Lung microvascular endothelial cell (primary cell): ENCODE measurements around the gene CREB5. TPM values are rescaled to one million over a fixed set of nuclear protein-coding genes. Genes with fewer than 3 reads are reported as not detected.

Experiments used
- DNase-seq, 2 donors: peaks; one replicate each; pipeline versions ENCODE4 v3.0.0 to v3.0.0-alpha.2; 2010; ENCODE audit warnings: low read depth in 2 of 2
- total RNA-seq: library from RNA; depleted of rRNA; stranded (reverse); fragments of >200 nt; gene quantifications from 2 replicates; pipeline ENCODE4 v1.2.1, GENCODE V29; 2014

Gene CREB5
- total RNA-seq, 1 donor from 2014 or later, result 3.2 TPM

GRCh38 chr7:28675429-28675828 is 263.1 kb downstream of the CREB5 start:
- DNase-seq, result no peak

- no peak for DNase-seq
Measured at GRCh38 chr7:28677668-28678067, 265.4 kb downstream of the CREB5 start.

- no peak for DNase-seq
Measured at GRCh38 chr7:28678431-28678965, 266.2 kb downstream of the CREB5 start.

GRCh38 chr7:28681693-28682310 is 269.5 kb downstream of the CREB5 start:
- no peak for DNase-seq

- DNase-seq, result no peak
Measured at GRCh38 chr7:28682801-28683200, 270.5 kb downstream of the CREB5 start.

GRCh38 chr7:28684650-28685241 is 272.4 kb downstream of the CREB5 start:
- no peak for DNase-seq

GRCh38 chr7:28685242-28685643 is 272.9 kb downstream of the CREB5 start:
- no peak for DNase-seq

- peak; percentile 98 for DNase-seq
Measured at GRCh38 chr7:28685644-28686417, 273.5 kb downstream of the CREB5 start.

- DNase-seq, result peak; percentile 54 to 66
Measured at GRCh38 chr7:28686418-28686800, 274.1 kb downstream of the CREB5 start.

GRCh38 chr7:28687537-28687936 is 275.2 kb downstream of the CREB5 start:
- no peak for DNase-seq

GRCh38 chr7:28688174-28688573 is 275.9 kb downstream of the CREB5 start:
- no peak for DNase-seq

- DNase-seq, result peak in 1 of 2 donors; percentile 31
Measured at GRCh38 chr7:28688651-28689050, 276.3 kb downstream of the CREB5 start.

- DNase-seq, result peak in 1 of 2 donors; percentile 54
Measured at GRCh38 chr7:28695300-28696295, 283.3 kb downstream of the CREB5 start.

GRCh38 chr7:28697913-28698563 is 285.7 kb downstream of the CREB5 start:
- DNase-seq, result no peak

GRCh38 chr7:28698840-28699239 is 286.5 kb downstream of the CREB5 start:
- DNase-seq, result no peak

GRCh38 chr7:28700096-28700495 is 287.8 kb downstream of the CREB5 start:
- DNase-seq, result no peak

GRCh38 chr7:28700790-28701203 is 288.5 kb downstream of the CREB5 start:
- no peak for DNase-seq

GRCh38 chr7:28701731-28702130 is 289.4 kb downstream of the CREB5 start:
- DNase-seq, result no peak

- DNase-seq, result no peak
Measured at GRCh38 chr7:28702171-28702570, 289.9 kb downstream of the CREB5 start.

- DNase-seq, result no peak
Measured at GRCh38 chr7:28703037-28703765, 290.9 kb downstream of the CREB5 start.
